OCI-LY7 (cell line): Measurements from ENCODE around the gene HOXB3.

ENCODE experiments used
- CTCF ChIP-seq: fragments of 200-600 bp; sonication (generic); conservative IDR thresholded peaks from 2 replicates; pipeline ENCODE4 v1.5.1; 2014; ENCODE audit warnings: mild to moderate bottlenecking, antibody characterized with exemption, low read length, moderate library complexity, mixed read lengths
- EZH2phosphoT487 ChIP-seq: fragments of 200-600 bp; sonication (generic); IDR thresholded peaks from 2 replicates; pipeline ENCODE4 v1.6.1; 2018; ENCODE audit warnings: low read depth, borderline replicate concordance, mild to moderate bottlenecking, mixed run types, antibody characterized with exemption, low read length, moderate library complexity, mixed read lengths

- no peak for TF ChIP-seq CTCF
- TF ChIP-seq EZH2phosphoT487, result no peak
These were observed 7.4 kb upstream of the HOXB3 start for GRCh38 chr17:48597528-48597777.
